LNCaP clone FGC (cell line): ENCODE measurements around the gene KLHL41.
"Not testable (repeated sequence)": the region's sequence is repeated elsewhere in the genome, so short reads cannot be mapped to it uniquely, and the experiment has no call there.

Experiments
- DNase-seq: peaks from one replicate; pipeline ENCODE4 v3.0.0-alpha.2; 2011; ENCODE audit warnings: low read depth
- H3K4me3 ChIP-seq: 2 replicates; pipeline ENCODE4 v1.5.1; 2011; ENCODE audit warnings: mild to moderate bottlenecking, low read depth, low read length, control low read depth
- CTCF ChIP-seq: IDR thresholded peaks from 2 replicates; pipeline ENCODE4 v1.5.1; 2012; ENCODE audit warnings: mild to moderate bottlenecking; ENCODE audit not compliant: control insufficient read depth, insufficient read depth; ENCODE audit errors: extremely low read depth

KLHL41 gene

GRCh38 chr2:169546756-169547155 lies 37.3 kb downstream of the KLHL41 start:
- TF ChIP-seq CTCF, result no peak
- no peak overlapping the region for H3K4me3 ChIP-seq
- no peak for DNase-seq

GRCh38 chr2:169561364-169561763 lies 51.9 kb downstream of the KLHL41 start:
- DNase-seq, result no peak
- H3K4me3 ChIP-seq, result no peak overlapping the region
- no peak for TF ChIP-seq CTCF

GRCh38 chr2:169562084-169562483 lies 52.6 kb downstream of the KLHL41 start:
- not testable (repeated sequence) for DNase-seq, H3K4me3 ChIP-seq

- DNase-seq, result no peak
- TF ChIP-seq CTCF, result no peak
- no peak overlapping the region for H3K4me3 ChIP-seq
These were observed 53.0 kb downstream of the KLHL41 start for GRCh38 chr2:169562519-169562918.

GRCh38 chr2:169565686-169566085 lies 56.2 kb downstream of the KLHL41 start:
- no peak overlapping the region for H3K4me3 ChIP-seq
- peak; percentile 44 for DNase-seq
- no peak for TF ChIP-seq CTCF

- no peak overlapping the region for H3K4me3 ChIP-seq
- no peak for TF ChIP-seq CTCF
- DNase-seq, result no peak
These were observed 60.4 kb downstream of the KLHL41 start for GRCh38 chr2:169569948-169570347.

GRCh38 chr2:169570752-169571151 lies 61.2 kb downstream of the KLHL41 start:
- not testable (repeated sequence) for DNase-seq, H3K4me3 ChIP-seq

GRCh38 chr2:169571571-169571970 lies 62.1 kb downstream of the KLHL41 start:
- TF ChIP-seq CTCF, result no peak
- no peak for DNase-seq
- no peak overlapping the region for H3K4me3 ChIP-seq
